NCI-H2196 treated with DMSO at 0.1 percent for 48 hours (cell line): Measurements from ENCODE around the gene SUCLA2.
"Not testable (repeated sequence)": the region's sequence is repeated elsewhere in the genome, so short reads cannot be mapped to it uniquely, and the experiment has no call there.

ENCODE experiments used
- DNase-seq: peaks from one replicate; lab custom pipeline; 2025; ENCODE audit not compliant: unreplicated experiment; lab: John Stamatoyannopoulos, UW

Gene SUCLA2

GRCh38 chr13:47997384-47997783, 3.7 kb downstream of the SUCLA2 start:
- DNase-seq: no peak

- no peak for DNase-seq
These were observed 9.2 kb downstream of the SUCLA2 start for GRCh38 chr13:47991859-47992258.

- no peak for DNase-seq
These were observed 10.1 kb downstream of the SUCLA2 start for GRCh38 chr13:47990920-47991466.

- DNase-seq: no peak
These were observed 10.6 kb downstream of the SUCLA2 start for GRCh38 chr13:47990427-47990826.

- no peak for DNase-seq
These were observed 18.0 kb downstream of the SUCLA2 start for GRCh38 chr13:47983070-47983469.

GRCh38 chr13:47976325-47976724, 24.7 kb downstream of the SUCLA2 start:
- no peak for DNase-seq

GRCh38 chr13:47964863-47965262, 36.2 kb downstream of the SUCLA2 start:
- no peak for DNase-seq

- no peak for DNase-seq
These were observed 38.8 kb downstream of the SUCLA2 start for GRCh38 chr13:47962237-47962636.

- no peak for DNase-seq
These were observed 41.4 kb downstream of the SUCLA2 start for GRCh38 chr13:47959468-47960247.

GRCh38 chr13:47957073-47957472, 44.0 kb downstream of the SUCLA2 start:
- no peak for DNase-seq

GRCh38 chr13:47955836-47956235, 45.2 kb downstream of the SUCLA2 start:
- DNase-seq: no peak

- DNase-seq: no peak
These were observed 51.3 kb downstream of the SUCLA2 start for GRCh38 chr13:47949799-47950198.

- DNase-seq: no peak
These were observed 55.3 kb downstream of the SUCLA2 start for GRCh38 chr13:47945738-47946137.

- DNase-seq: not testable (repeated sequence)
These were observed 55.9 kb downstream of the SUCLA2 start for GRCh38 chr13:47945146-47945545.

GRCh38 chr13:47934371-47934770, 66.7 kb downstream of the SUCLA2 start:
- DNase-seq: no peak

- no peak for DNase-seq
These were observed 67.8 kb downstream of the SUCLA2 start for GRCh38 chr13:47932950-47933923.

GRCh38 chr13:47930649-47931165, 70.4 kb downstream of the SUCLA2 start:
- no peak for DNase-seq

GRCh38 chr13:47929156-47929555, 71.9 kb downstream of the SUCLA2 start:
- DNase-seq: no peak

GRCh38 chr13:47917022-47917574, 84.0 kb downstream of the SUCLA2 start:
- DNase-seq: no peak

- DNase-seq: no peak
These were observed 92.7 kb downstream of the SUCLA2 start for GRCh38 chr13:47908197-47908902.
